Measurements from ENCODE around the gene CAV2. TPM values are rescaled to one million over a fixed set of nuclear protein-coding genes. Genes with fewer than 3 reads are reported as not detected.

CAV2 gene
- total RNA-seq, 1 experiment from 2014 or later: 199 TPM

DNA sequence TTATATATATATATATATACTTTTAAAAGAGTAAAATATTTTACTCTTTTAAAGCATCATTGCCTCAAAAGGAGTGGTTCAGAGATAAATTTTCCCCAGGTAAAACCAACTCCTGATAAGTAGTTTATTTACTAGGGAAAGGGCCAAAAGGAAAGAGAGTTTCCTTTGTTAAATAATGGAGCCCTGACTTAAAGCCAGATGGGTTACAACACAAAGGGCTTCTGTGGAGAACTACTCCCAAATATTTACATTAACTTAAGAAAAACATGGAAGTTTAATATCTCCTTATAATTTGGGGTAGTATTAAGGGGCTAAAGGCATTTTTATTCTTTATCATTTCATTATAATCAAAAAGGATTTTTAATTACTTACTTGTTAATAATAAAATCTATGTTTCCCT is 16.8 kb downstream of the CAV2 start:
- in situ Hi-C loops (cut with HindIII; ENCODE audit: low pct_unique_long_range_greater_than_20kb, low sequenced_read_pairs): no loop called here
- DNase-seq (ENCODE audit: low read depth): no peak

GRCh38 chr7:116517626-116518025 is 18.1 kb downstream of the CAV2 start:
- in situ Hi-C loops (cut with HindIII; ENCODE audit: low pct_unique_long_range_greater_than_20kb, low sequenced_read_pairs): no loop called here
- no peak for DNase-seq (ENCODE audit: low read depth)

- in situ Hi-C loops (cut with HindIII; ENCODE audit: low pct_unique_long_range_greater_than_20kb, low sequenced_read_pairs): no loop called here
Observed at GRCh38 chr7:116518961-116519360, 19.4 kb downstream of the CAV2 start.

GRCh38 chr7:116521046-116521664 is 21.6 kb downstream of the CAV2 start:
- no peak for DNase-seq (ENCODE audit: low read depth)
- in situ Hi-C loops (cut with HindIII; ENCODE audit: low pct_unique_long_range_greater_than_20kb, low sequenced_read_pairs): no loop called here

More at GRCh38 chr7:116518961-116519360, 19.4 kb downstream of the CAV2 start:
- no peak for DNase-seq (ENCODE audit: low read depth)

- DNase-seq (ENCODE audit: low read depth): peak; percentile 85
- in situ Hi-C loops (cut with HindIII; ENCODE audit: low pct_unique_long_range_greater_than_20kb, low sequenced_read_pairs): no loop called here
Observed at GRCh38 chr7:116522247-116522646, 22.7 kb downstream of the CAV2 start.

DNA sequence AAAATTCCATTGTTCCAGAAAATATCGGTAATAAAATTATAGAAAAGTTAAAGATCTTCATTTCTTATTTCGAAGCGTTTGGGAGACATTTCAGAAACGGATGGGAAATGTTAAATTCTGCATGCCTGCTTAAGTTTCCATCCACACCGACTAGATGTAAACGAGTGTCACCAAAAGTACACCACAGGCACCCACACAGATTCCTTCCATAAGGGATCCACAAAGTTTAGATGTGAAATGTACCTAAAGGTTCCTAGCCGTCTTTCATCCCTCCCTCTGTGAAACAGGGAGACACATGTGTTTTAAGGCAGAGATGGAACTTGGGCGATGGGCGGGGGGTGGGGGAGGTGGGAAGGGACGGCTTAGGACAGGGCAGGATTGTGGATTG is 24.7 kb downstream of the CAV2 start:
- in situ Hi-C loops (cut with HindIII; ENCODE audit: low pct_unique_long_range_greater_than_20kb, low sequenced_read_pairs): no loop called here

GRCh38 chr7:116524609-116525297 is 25.2 kb downstream of the CAV2 start, which contains the start of gene CAV1:
TSS of gene CAV1 (plus strand) at chr7:116525036. CDS start at chr7:116525063, 27 bp downstream.
- in situ Hi-C loops (cut with HindIII; ENCODE audit: low pct_unique_long_range_greater_than_20kb, low sequenced_read_pairs): no loop called here
- peak; percentile 93 for DNase-seq (ENCODE audit: low read depth)

More for the DNA sequence above, 24.7 kb downstream of the CAV2 start:
- DNase-seq (ENCODE audit: low read depth): no peak

DNA sequence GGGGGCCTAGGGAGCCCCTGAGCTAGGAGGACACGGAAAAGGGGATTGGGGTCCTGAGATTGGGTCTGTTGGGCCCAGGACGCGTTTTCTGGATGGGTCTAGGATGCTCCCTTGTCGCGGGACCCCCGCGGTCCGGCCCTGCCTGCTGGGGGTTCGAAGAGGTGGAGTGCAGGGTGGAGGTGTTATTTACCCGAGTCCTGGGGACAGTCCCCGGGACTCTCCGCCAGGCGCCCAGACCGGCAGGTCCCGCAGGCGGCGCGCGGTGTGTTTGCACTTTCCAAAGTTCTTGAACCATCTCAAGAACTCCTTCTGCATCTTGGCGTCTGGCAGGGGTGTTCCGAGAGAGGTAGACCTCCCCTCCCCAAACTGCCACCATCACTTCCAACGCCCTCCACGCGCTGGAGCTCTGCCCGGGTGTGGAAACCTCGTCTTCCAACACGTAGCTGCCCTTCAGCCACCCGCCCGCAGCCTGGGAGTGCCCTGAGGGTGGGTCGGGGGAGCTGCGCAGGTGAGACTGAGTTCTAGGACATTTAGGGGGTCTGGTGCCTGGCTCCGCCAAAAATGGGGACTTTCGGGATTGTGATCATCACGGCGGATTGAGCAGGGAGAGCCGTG is 25.9 kb downstream of the CAV2 start:
- peak; percentile 54 for DNase-seq (ENCODE audit: low read depth)
- in situ Hi-C loops (cut with HindIII; ENCODE audit: low pct_unique_long_range_greater_than_20kb, low sequenced_read_pairs): no loop called here

- DNase-seq (ENCODE audit: low read depth): peak; percentile 85
- in situ Hi-C loops (cut with HindIII; ENCODE audit: low pct_unique_long_range_greater_than_20kb, low sequenced_read_pairs): no loop called here
Observed at GRCh38 chr7:116525913-116526861, 26.6 kb downstream of the CAV2 start.

- in situ Hi-C loops (cut with HindIII; ENCODE audit: low pct_unique_long_range_greater_than_20kb, low sequenced_read_pairs): no loop called here
- DNase-seq (ENCODE audit: low read depth): peak; percentile 45
Observed at GRCh38 chr7:116526897-116527296, 27.4 kb downstream of the CAV2 start.

GRCh38 chr7:116527521-116527920 is 28.0 kb downstream of the CAV2 start:
- in situ Hi-C loops (cut with HindIII; ENCODE audit: low pct_unique_long_range_greater_than_20kb, low sequenced_read_pairs): no loop called here
- DNase-seq (ENCODE audit: low read depth): no peak

DNA sequence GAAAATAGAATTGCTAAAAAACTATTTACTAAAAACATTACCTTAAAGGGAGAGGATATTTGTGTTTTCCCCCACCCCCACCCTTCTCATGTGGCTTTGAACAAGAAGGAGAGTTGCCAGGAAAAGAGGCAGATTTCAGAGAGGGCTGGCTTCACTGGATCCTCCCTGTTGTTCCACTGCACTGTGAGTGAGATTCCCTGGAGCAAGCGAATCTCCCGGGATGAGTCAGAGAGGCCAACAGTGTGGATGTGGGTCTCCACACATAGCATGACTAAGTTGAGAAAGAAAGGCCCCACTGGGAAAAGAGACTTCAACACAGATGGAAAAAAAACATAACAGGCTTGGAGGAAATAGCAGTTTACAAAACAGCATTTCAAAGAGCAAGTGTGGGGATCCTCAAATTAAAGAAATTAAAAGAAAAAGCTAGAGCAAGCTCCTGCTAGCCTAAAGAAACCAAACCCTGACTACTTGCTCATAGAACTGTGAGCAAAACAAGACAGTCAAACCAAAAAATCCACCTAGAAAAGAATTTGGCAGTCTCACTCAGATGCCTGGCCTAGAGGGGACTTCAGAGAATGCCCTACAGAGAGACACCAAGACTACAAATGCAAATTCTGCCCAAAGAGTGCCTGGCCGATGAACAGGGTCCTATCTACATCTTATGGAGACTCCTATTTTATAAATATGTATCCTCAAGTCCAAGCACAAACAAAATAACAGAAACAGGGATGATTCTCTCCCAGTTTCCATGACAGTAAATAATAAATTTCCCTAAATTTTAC is 28.7 kb downstream of the CAV2 start:
- peak; percentile 59 for DNase-seq (ENCODE audit: low read depth)
- in situ Hi-C loops (cut with HindIII; ENCODE audit: low pct_unique_long_range_greater_than_20kb, low sequenced_read_pairs): no loop called here

DNA sequence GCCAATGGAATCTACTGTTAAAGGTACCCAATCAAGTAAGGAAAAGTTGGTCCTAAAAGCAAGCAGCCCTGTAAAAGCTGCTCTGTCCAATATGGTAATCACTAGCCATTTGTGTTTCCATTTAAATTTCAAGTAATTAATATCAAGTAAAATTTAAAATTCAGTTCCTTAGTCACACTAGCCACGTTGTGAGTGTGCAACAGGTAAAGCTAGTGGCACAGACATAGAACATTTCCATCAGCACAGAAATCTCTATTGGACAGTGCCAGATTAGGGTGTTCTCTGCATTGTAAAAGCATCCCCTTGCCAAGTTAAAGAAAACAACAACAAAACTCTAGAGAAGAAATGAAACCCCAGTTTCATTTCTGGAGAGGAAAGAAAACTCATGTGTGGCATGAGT is 29.7 kb downstream of the CAV2 start:
- in situ Hi-C loops (cut with HindIII; ENCODE audit: low pct_unique_long_range_greater_than_20kb, low sequenced_read_pairs): no loop called here
- DNase-seq (ENCODE audit: low read depth): no peak

GRCh38 chr7:116530107-116530820 is 30.7 kb downstream of the CAV2 start:
- no peak for DNase-seq (ENCODE audit: low read depth)
- in situ Hi-C loops (cut with HindIII; ENCODE audit: low pct_unique_long_range_greater_than_20kb, low sequenced_read_pairs): no loop called here

DNA sequence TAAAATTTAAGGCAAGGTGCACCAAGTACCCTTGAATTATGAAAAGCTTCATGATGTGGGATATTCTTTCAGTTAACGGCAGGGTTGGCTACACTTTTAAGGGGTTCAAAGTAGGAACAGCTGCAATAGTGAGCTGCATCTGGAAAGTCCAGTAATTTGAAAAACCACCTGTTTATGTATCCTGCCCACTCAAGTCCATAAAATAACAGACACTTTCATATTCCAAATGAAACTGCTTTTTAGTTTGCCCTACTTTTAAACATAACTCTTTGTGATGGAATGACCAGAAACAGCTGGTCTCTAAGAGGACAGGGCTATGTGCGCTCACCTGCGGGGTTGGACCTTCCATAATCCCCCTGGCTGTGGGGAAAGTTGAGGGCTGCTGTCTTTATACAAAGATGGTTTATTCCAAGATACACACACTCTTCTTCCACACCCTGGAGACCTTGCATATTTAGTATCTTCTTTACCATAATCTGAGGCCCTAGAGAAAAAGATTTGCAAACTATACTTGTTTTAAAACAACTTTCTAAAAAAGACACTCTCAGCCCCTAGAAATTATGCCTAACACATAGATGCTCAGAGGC is 32.7 kb downstream of the CAV2 start:
- no peak for DNase-seq (ENCODE audit: low read depth)
- in situ Hi-C loops (cut with HindIII; ENCODE audit: low pct_unique_long_range_greater_than_20kb, low sequenced_read_pairs): no loop called here

DNA sequence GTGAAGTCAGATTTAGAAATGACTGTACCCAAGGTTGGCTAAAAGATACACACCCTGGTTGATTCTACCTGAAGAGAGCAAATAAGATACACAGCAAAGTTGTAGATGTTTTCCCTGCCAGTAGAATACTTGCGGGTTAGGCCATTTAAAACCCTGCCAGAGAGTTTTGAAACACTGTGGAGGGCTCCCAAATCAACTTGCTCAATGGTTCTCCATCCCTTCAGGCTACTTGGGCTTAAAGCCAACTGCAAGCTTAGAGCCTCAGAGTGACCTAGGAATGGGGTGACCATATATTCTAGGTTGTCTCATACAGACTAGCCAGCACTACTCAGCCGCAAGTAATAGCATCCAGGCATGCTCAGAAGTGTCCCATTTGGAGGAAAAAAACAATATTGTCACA is 35.3 kb downstream of the CAV2 start:
- no peak for DNase-seq (ENCODE audit: low read depth)
- in situ Hi-C loops (cut with HindIII; ENCODE audit: low pct_unique_long_range_greater_than_20kb, low sequenced_read_pairs): no loop called here

GRCh38 chr7:116535416-116535815 is 35.9 kb downstream of the CAV2 start:
- in situ Hi-C loops (cut with HindIII; ENCODE audit: low pct_unique_long_range_greater_than_20kb, low sequenced_read_pairs): no loop called here
- DNase-seq (ENCODE audit: low read depth): no peak
